ENCODE results near the gene STKLD1.
"Not testable (repeated sequence)": the region's sequence is repeated elsewhere in the genome, so short reads cannot be mapped to it uniquely, and the experiment has no call there.

STKLD1 gene

GRCh38 chr9:133375724-133376654 is at the start of gene STKLD1, which contains the start of gene SURF4:
STKLD1 (plus strand) TSS chr9:133376366; CDS start chr9:133376474, 108 bp downstream.
SURF4 (minus strand) TSS chr9:133376060; CDS start chr9:133375969, 91 bp downstream.
- peak; percentile 91 to 96 for DNase-seq

DNA sequence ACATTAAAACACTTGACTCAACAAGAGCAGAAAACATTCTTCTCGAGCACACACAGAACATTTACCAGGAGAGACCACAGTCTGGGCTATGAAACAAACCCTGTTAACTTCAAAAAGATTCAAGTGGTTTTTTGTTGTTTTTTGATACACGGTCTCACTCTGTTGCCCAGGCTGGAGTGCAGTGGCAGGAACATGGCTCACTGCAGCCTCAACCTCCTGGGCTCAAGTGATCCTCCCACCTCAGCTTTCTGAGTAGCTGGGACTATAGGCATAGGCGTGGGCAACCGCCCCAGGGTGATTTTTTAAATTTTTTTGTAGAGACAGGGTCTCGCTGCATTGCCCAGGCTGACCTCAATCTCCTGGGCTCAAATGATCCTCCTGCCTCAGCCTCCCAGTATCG is 49.1 kb upstream of the STKLD1 start:
- not testable (repeated sequence) for DNase-seq

DNA sequence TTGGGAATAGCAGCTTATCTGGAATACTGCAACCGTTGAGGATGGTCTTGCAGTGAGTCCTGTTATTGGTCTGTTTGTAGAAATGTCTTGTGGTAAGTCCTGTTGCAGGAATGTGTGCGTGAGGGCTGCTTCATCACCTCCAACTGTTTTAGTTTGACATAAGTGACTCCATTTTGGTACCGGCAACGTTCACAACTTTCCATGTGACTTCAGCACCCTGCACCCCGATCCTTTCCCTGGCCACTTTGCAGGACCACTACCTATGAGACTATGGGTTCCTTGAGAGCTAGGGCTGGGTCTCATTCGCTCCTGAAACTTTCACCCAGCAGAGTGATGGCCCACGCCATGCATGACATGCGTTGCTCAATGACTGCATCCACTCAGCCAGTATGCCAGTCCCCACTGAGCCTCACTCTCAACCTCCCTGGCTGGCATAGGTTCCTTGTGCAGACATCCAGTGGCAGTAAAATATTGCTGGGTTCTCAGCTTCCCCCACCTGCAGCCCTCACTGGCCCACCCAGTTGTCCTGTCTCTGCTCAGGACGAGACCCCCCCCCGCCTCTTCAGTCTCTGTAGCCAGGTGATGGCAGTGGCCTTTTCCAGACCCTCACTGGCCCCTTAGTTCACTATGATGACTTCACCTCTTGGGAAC is 48.2 kb upstream of the STKLD1 start:
- no peak for DNase-seq

- DNase-seq = peak in 1 of 2 experiments; percentile 49
Observed at GRCh38 chr9:133329306-133330156, 46.6 kb upstream of the STKLD1 start.

GRCh38 chr9:133331221-133331620 is 44.9 kb upstream of the STKLD1 start:
- DNase-seq = no peak

GRCh38 chr9:133331641-133332380 is 44.4 kb upstream of the STKLD1 start:
- no peak for DNase-seq

GRCh38 chr9:133332381-133332730 is 43.8 kb upstream of the STKLD1 start:
- no peak for DNase-seq

DNA sequence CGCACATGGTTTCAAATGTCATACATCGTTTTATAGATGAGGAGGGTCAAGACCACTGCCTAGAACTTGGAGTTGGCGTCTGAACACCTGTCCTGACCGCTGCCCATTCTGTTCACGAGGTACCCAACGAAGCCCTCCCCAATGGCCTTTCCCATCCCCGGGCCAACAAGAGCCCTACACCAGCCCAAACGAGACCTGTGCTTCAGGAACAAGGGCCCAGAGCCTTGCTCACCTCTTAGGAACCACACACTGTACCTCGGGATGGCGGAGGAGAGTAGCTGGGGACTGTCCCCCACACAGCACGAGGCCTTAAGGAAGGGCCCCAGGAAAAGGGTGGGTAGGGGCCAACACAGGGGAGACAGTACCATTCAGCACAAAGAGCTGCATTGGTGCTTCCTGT is 43.2 kb upstream of the STKLD1 start:
- no peak for DNase-seq

DNA sequence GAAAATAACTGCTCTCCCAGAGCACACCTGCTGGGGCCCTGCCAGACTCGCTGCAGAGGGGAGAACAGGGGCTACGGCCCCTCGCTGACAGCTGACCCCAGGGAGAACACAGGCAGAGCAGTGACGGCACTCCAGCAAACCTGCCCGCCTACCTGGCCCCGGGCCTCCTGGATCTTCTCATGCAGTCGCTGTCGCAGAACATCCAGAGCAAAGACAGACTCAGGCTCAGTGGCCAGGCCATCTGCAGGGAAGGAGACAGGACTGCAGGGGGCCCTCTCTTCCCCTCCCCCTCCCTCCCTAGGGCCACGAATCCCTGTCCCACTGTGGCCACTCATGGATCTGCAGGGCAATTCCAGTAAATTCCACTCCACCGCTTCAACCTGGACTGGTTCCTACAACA is 42.6 kb upstream of the STKLD1 start:
- no peak for DNase-seq

GRCh38 chr9:133334161-133334560 is 42.0 kb upstream of the STKLD1 start:
- no peak for DNase-seq

DNA sequence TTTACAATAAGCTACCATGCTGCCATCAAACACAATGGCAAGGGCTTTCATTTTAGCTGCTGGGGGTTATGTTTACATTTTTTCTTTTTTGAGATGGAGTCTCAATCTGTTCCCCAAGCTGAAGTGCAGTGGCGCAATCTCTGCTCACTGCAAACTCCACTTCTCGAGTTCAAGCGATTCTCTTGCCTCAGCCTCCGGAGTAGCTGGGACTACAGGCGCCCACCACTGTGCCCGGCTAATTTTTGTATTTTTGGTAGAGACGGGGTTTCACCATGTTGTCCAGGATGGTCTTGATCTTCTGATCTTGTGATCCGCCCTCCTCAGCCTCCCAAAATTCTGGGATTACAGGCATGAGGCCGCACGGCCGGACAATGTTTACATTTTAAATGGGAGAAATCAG is 41.3 kb upstream of the STKLD1 start:
- DNase-seq = not testable (repeated sequence)

- peak; percentile 92 to 94 for DNase-seq
Observed at GRCh38 chr9:133335924-133336811, 40.0 kb upstream of the STKLD1 start, which contains the start of gene SURF6. SURF6 (minus strand) TSS chr9:133336188; CDS start chr9:133336132, 56 bp downstream.

DNA sequence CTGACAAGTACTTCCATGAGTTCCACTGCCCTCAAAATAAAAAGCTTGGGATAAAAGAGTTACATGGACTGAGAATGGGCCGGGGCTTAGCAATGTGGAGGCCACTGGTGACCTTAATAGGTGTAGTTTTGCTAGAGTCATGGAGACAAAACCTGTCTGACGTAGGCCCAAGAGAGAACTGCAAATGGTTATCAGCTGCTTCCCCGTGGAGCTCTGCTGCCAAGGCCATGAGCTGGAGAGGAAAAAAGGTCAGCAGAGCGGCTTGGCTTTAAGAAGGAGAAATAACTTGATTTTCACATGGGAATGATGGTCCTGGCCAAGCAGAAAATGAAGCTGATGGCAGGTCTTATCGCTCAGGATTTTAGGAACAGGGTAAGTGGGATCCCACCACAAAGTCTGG is 36.5 kb upstream of the STKLD1 start:
- DNase-seq = no peak

DNA sequence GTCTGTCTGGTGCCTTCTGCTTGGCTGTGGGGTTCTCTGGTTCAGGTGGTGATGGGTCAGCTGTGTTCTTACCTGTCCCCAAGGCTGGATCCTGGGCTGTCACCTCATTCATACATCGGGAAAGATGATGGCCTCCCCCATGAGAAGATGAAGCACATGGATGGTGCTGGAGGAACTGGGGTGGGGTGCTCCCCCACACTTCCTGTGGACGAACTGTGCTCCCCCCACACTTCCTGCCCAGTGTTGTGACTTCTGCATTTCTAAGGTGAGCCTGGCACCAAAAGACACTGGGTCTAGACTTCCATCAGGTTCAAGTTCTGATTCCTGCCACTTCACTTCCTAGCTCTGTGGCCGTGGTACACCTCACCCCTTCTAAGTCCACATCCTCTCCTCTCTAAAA is 35.9 kb upstream of the STKLD1 start:
- DNase-seq = no peak

DNA sequence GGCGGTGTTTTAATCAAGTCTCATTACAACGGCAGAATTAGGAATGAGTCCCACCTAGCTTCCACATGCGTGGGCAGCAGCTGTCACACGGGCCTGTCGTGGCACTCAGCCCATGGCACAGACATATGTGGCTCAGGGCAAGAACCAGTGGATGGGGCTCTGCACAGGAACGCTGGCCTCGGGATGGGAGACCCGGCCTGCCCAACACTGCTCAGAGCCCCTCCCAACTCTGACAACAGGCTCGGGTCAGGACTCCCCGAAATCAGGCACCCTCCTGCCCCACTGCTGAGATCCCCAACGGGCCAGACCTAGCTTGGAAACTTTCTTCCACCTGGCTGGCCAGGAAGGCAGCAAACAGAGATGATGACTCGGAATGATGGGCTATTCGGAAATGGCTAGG is 35.2 kb upstream of the STKLD1 start:
- DNase-seq = no peak

DNA sequence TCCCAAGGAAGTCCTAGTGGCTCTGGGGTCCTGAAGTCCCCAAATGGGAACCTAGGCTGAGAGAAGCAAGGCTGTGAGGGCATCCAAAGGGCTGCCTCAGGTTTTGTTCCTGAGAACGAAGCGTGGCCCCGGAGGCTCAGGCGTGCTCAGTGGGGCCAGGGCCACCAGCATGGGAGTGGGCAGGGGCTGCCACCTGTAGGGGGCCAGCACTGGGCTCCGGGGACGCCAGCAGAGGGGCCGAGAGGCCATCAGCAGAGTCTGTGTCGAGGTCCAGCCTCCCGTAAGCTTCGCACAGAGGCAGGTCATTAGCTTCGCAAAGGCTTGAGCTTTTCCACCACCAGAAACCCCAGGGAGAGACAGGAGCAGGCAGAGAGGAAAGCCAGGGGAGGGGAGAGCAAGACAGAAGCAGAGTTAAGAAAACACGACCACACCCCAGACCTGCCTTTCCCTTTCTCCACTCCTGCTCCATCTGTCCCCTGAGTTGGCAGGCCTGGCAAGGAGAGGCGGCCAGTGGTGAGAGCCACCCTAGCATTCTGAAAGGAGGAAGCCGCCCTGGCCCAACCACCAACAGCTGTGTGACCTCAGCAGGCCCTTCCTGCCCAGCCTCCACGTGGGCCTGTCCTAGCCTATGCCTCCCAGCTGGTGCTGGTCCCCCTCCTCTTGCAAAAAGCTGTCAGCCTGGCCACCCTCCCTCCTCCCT is 34.6 kb upstream of the STKLD1 start:
- no peak for DNase-seq

DNA sequence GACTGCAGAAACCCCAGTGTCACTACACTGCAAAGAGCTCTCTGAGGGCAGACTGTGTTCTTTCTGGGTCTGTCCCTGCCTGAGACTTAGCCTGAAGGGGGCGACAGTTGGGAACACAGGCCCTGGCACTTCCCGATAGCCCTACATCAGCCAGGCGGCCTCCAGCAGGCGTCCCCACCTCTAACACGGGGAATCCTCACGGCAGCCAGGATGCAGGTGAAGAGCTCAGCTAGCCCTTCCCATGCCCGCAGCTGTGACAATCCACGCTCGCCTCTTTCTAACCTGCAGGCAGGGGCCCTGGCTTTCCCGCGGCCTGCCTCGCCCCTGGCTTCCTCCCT is 34.1 kb upstream of the STKLD1 start:
- DNase-seq = peak in 1 of 2 experiments; percentile 19

DNA sequence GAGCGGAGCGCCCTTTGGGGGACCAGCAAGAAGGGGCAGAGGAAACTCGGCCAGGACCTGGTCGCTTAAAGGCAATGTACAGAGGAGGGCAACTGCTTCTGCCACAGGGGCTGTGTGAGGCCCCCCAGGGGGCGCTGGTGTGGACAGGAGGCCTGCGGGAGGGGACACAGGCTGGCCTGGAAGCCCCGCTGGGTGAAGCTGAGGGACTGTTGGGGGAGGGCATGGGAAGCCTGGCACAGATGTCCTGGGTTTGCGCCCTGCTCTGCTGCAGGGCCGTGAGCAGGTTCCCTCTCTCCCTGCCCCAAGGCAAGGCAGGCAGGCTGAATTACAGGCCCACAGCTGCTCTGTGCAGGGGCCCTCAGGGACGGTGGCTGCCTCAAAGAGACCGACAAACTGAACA is 33.6 kb upstream of the STKLD1 start:
- peak; percentile 38 to 69 for DNase-seq

- no peak for DNase-seq
Observed at GRCh38 chr9:133344071-133344470, 32.1 kb upstream of the STKLD1 start.

- DNase-seq = no peak
Observed at GRCh38 chr9:133344979-133345378, 31.2 kb upstream of the STKLD1 start.

DNA sequence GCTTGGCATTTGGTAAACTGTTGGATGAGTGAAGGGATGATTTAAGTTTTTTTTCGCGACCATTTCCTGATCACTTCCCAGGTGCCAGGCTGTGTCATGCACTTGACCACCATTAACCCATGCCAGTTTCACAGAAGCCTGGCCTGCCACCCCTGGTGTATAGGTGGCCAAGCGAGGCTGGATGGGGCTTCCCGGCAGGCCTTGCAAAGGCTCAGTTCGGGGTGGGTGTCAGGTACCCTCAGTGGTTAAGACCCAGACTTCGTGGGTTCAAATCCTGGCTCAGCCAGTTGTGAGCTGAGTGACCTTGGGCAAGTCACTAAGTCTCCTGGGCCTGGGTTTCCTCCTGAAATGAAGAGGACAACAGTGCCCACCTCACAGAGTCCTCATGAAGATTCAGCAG is 30.6 kb upstream of the STKLD1 start:
- DNase-seq = no peak
